ENCODE data around the gene TSN.

The TSN gene

GRCh38 chr2:121768143-121768755 lies 12.8 kb downstream of the TSN start:
- Histone ChIP-seq H3K9me3 (ENCODE audit: control insufficient read depth, insufficient read depth, low read length) (no peaks in the 10 kb centered on the region), H3K9me2 (replicated peaks; ENCODE audit: control insufficient read depth, low read length) (no peaks in the 10 kb centered on the region), H3K4me2 (ENCODE audit: low read length) (no peak overlapping the region), H3K36me3 (ENCODE audit: control insufficient read depth, low read length) (peaks cover 64% of the 10 kb centered on the region), H3K79me2 (ENCODE audit: control insufficient read depth, low read length) (no peaks in the 10 kb centered on the region; the same call in 1 of the 2 replicates), H3K4me3 (ENCODE audit: low read length) (no peak overlapping the region), H3K27me3 (ENCODE audit: control insufficient read depth, low read length) (no peaks in the 10 kb centered on the region), H3K27ac (ENCODE audit: low read depth, low read length) (no peak overlapping the region), H4K20me1 (ENCODE audit: control insufficient read depth, insufficient read depth, low read depth, low read length) (no peaks in the 10 kb centered on the region), H3F3A (ENCODE audit: control insufficient read depth, insufficient read depth) (0 out of 2 replicates have a peak, but pooled peaks cover 4% of the 10 kb centered on the region), H3K4me1 (ENCODE audit: control insufficient read depth, low read length) (peaks cover 14% of the 10 kb centered on the region)
- TF ChIP-seq CTCF (IDR thresholded peaks at IDR 0.05; ENCODE audit: low read depth, low read length, poor library complexity, severe bottlenecking) (no peak), EZH2phosphoT487 (IDR thresholded peaks at IDR 0.05; ENCODE audit: borderline replicate concordance, low read length) (no peak)

DNA sequence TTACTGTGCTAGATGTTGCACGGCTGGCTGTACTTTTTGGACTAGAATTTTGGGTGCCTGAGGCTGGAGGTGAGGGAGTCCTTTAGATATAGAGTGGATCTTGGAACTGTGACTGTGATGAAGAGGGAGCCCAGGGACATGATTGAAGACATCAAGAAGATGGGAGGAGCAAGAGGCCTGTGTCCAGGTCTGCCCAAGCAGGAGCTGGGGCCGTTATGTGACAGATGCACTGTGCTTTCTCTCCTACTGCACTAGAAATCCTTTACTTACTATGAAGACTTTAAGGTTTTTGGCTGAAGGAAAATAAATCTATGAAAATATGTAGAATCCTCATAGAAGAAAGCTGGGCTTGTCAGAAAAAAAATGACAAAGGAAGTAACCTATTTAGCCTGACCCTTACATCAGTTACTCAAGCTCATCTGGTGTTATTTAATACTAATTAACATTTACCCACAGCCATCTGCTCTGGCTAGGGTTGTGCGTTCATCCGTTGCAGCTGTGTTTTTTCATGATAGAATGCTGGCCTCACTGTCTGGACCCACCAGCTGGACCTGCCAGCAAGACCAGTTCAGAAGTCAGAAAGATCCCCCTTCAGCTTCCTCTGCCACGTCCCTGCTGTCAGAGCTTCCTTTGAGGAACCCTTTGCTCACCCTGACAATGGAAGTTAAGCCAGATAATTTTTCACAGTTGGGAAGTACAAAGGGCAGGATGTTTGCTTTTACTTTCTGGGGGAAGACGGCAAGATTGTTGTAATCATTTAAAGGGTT lies 16.7 kb downstream of the TSN start:
- H3K4me3 ChIP-seq (ENCODE audit: low read length): no peak overlapping the region
- H4K20me1 ChIP-seq (ENCODE audit: control insufficient read depth, insufficient read depth, low read depth, low read length): no peaks in the 10 kb centered on the region
- no peaks in the 10 kb centered on the region for H3K9me3 ChIP-seq (ENCODE audit: control insufficient read depth, insufficient read depth, low read length)
- H3K79me2 ChIP-seq (ENCODE audit: control insufficient read depth, low read length): no peaks in the 10 kb centered on the region
- H3K4me1 ChIP-seq (ENCODE audit: control insufficient read depth, low read length): peaks cover 14% of the 10 kb centered on the region
- 0 out of 2 replicates have a peak, but pooled peaks cover 4% of the 10 kb centered on the region for H3F3A ChIP-seq (ENCODE audit: control insufficient read depth, insufficient read depth)
- TF ChIP-seq CTCF (IDR thresholded peaks at IDR 0.05; ENCODE audit: low read depth, low read length, poor library complexity, severe bottlenecking) (no peak), EZH2phosphoT487 (IDR thresholded peaks at IDR 0.05; ENCODE audit: borderline replicate concordance, low read length) (no peak)
- no peaks in the 10 kb centered on the region for H3K9me2 ChIP-seq (replicated peaks; ENCODE audit: control insufficient read depth, low read length)
- H3K4me2 ChIP-seq (ENCODE audit: low read length): no peak overlapping the region
- H3K27me3 ChIP-seq (ENCODE audit: control insufficient read depth, low read length): no peaks in the 10 kb centered on the region
- peak overlapping the region; percentile 28 for H3K27ac ChIP-seq (ENCODE audit: low read depth, low read length)
- peaks cover 25% of the 10 kb centered on the region for H3K36me3 ChIP-seq (ENCODE audit: control insufficient read depth, low read length)

GRCh38 chr2:121774235-121774634 lies 18.8 kb downstream of the TSN start:
- H3K27me3 ChIP-seq (ENCODE audit: control insufficient read depth, low read length): no peaks in the 10 kb centered on the region
- H3K9me3 ChIP-seq (ENCODE audit: control insufficient read depth, insufficient read depth, low read length): no peaks in the 10 kb centered on the region
- no peaks in the 10 kb centered on the region for H3K9me2 ChIP-seq (replicated peaks; ENCODE audit: control insufficient read depth, low read length)
- H3F3A ChIP-seq (ENCODE audit: control insufficient read depth, insufficient read depth): 0 out of 2 replicates have a peak, but pooled peaks cover 4% of the 10 kb centered on the region
- peaks cover 8% of the 10 kb centered on the region; the same call in 1 of the 2 replicates for H3K36me3 ChIP-seq (ENCODE audit: control insufficient read depth, low read length)
- H3K4me2 ChIP-seq (ENCODE audit: low read length): no peak overlapping the region
- H3K4me1 ChIP-seq (ENCODE audit: control insufficient read depth, low read length): peaks cover 14% of the 10 kb centered on the region
- H3K4me3 ChIP-seq (ENCODE audit: low read length): no peak overlapping the region
- no peak overlapping the region for H3K27ac ChIP-seq (ENCODE audit: low read depth, low read length)
- no peaks in the 10 kb centered on the region for H3K79me2 ChIP-seq (ENCODE audit: control insufficient read depth, low read length)
- no peaks in the 10 kb centered on the region for H4K20me1 ChIP-seq (ENCODE audit: control insufficient read depth, insufficient read depth, low read depth, low read length)
- TF ChIP-seq EZH2phosphoT487 (IDR thresholded peaks at IDR 0.05; ENCODE audit: borderline replicate concordance, low read length): no peak
- no peak for TF ChIP-seq CTCF (IDR thresholded peaks at IDR 0.05; ENCODE audit: low read depth, low read length, poor library complexity, severe bottlenecking)

Measured in DOHH2 (cell line).